PC-3 (cell line): Measurements from ENCODE around the gene PGAP6.

Source experiments
- EZH2 ChIP-seq: fragments of 300-600 bp; sonication (generic); IDR thresholded peaks from one replicate; pipeline ENCODE4 v1.6.1; 2017; ENCODE audit warnings: antibody characterized with exemption, mild to moderate bottlenecking, low read length; ENCODE audit not compliant: unreplicated experiment
- EZH2phosphoT487 ChIP-seq: fragments of 300-600 bp; sonication (generic); IDR thresholded peaks from 2 replicates; pipeline ENCODE4 v1.6.1; 2018; ENCODE audit warnings: mild to moderate bottlenecking, antibody characterized with exemption, low read length, borderline replicate concordance
- TF ChIP-seq, protein P1 (sequence below): fragments of 300-600 bp; sonication (generic); conservative IDR thresholded peaks from 2 replicates; pipeline ENCODE4 v1.5.1; 2017; ENCODE audit warnings: antibody characterized with exemption, low read depth, mild to moderate bottlenecking, low read length

DNA sequence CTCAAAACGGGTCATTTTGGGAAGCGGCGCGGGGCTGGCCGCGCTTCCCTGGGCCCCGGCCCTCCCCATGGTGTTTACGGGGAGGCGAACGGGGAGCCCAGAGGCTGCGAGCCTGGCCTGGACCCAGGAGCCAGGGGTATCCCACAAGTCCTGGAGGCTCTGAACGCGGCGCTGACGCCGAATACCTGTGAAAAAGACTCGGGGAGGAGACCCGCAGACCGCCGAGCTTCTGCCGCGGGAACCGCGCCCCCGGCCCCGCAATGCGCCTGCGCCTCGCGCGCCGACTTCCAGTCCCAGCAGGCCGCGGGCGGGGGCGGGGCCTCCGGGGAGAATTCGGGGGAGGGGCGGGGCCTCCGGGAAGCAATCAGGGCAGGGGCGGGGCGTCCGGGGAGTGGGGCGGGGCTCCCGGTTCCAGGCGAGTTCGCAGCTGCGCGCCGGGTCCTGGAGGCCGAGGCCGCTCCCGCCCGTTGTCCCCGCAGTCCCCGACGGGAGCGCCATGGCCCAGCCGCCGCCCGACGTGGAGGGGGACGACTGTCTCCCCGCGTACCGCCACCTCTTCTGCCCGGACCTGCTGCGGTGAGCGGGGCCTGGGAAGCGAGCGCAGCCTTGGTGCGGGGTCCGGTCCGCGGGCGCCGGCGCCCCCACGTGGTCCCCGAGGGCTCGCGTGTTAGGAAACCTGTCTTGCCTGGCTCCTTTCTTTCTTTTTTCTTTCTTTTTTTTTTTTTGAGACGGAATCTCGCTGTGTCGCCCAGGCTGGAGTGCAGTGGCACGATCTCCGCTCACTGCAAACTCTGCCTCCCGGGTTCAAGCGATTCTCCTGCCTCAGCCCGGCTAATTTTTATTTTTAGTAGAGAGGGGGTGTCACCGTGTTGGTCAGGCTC lies 19.9 kb upstream of the PGAP6 start, which contains the start of gene DECR2:
- TF ChIP-seq, protein P1, sequence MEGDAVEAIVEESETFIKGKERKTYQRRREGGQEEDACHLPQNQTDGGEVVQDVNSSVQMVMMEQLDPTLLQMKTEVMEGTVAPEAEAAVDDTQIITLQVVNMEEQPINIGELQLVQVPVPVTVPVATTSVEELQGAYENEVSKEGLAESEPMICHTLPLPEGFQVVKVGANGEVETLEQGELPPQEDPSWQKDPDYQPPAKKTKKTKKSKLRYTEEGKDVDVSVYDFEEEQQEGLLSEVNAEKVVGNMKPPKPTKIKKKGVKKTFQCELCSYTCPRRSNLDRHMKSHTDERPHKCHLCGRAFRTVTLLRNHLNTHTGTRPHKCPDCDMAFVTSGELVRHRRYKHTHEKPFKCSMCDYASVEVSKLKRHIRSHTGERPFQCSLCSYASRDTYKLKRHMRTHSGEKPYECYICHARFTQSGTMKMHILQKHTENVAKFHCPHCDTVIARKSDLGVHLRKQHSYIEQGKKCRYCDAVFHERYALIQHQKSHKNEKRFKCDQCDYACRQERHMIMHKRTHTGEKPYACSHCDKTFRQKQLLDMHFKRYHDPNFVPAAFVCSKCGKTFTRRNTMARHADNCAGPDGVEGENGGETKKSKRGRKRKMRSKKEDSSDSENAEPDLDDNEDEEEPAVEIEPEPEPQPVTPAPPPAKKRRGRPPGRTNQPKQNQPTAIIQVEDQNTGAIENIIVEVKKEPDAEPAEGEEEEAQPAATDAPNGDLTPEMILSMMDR: peak; percentile 44; the same call in 1 of the 2 replicates
- TF ChIP-seq EZH2phosphoT487 (no peak), EZH2 (no peak)
